PC-9 (cell line): Measurements from ENCODE around the gene NPM1. TPM values are rescaled to one million over a fixed set of nuclear protein-coding genes. Genes with fewer than 3 reads are reported as not detected.

ENCODE experiments used
- BruUV-seq: library from RNA; stranded (reverse); fragments of 400-500 nt; replicated peaks from 2 replicates; lab custom pipeline; 2021; lab: Mats Ljungman, UMichigan
- CTCF ChIA-PET: fragments of 300-600 bp; sonication (Branson Sonifier 250); formaldehyde crosslinking; loops from one replicate; lab custom pipeline; 2022; ENCODE audit warnings: antibody characterized with exemption; lab: Charles Lee
- POLR2A ChIA-PET: fragments of 300-600 bp; sonication (Branson Sonifier 250); formaldehyde crosslinking; loops from one replicate; lab custom pipeline; 2022; ENCODE audit warnings: antibody characterized with exemption; ENCODE audit not compliant: unreplicated experiment; lab: Charles Lee
- DNase-seq, 2 experiments: peaks; one replicate each; pipeline versions ENCODE4 v3.0.0 to v3.0.0-alpha.2; 2015 to 2022; ENCODE audit warnings: mixed read lengths in 1 of 2
- H2AFZ ChIP-seq: fragments of 200-600 bp; sonication (generic); 2 replicates; pipeline ENCODE4 v1.8.1; 2017; ENCODE audit warnings: antibody characterized with exemption
- H3F3A ChIP-seq: fragments of 200-600 bp; sonication (generic); 2 replicates; pipeline ENCODE4 v1.8.1; 2017; ENCODE audit warnings: antibody characterized with exemption, mild to moderate bottlenecking, low read depth; ENCODE audit not compliant: insufficient read depth
- H3K27ac ChIP-seq: fragments of 200-600 bp; sonication (generic); 2 replicates; pipeline ENCODE4 v1.6.1; 2016; ENCODE audit warnings: mixed run types
- H3K27me3 ChIP-seq: fragments of 200-600 bp; sonication (generic); 2 replicates; pipeline ENCODE4 v1.6.1; 2016; ENCODE audit warnings: low read depth, mixed run types; ENCODE audit not compliant: insufficient read depth
- H3K36me3 ChIP-seq: fragments of 200-600 bp; sonication (generic); 2 replicates; pipeline ENCODE4 v1.6.1; 2016; ENCODE audit warnings: low read depth, mixed run types
- H3K4me1 ChIP-seq: fragments of 200-600 bp; sonication (generic); replicated peaks from 2 replicates; pipeline ENCODE4 v1.6.1; 2016; ENCODE audit warnings: mixed run types; ENCODE audit not compliant: insufficient read depth
- H3K4me2 ChIP-seq: fragments of 200-600 bp; sonication (generic); 2 replicates; pipeline ENCODE4 v1.6.1; 2017; ENCODE audit warnings: mixed run types
- H3K4me3 ChIP-seq: fragments of 200-600 bp; sonication (generic); 2 replicates; pipeline ENCODE4 v1.6.1; 2016; ENCODE audit warnings: mixed run types
- H3K79me2 ChIP-seq: fragments of 200-600 bp; sonication (generic); 2 replicates; pipeline ENCODE4 v1.6.1; 2017; ENCODE audit warnings: low read depth, mixed run types
- H3K9me2 ChIP-seq: fragments of 200-600 bp; sonication (generic); 2 replicates; pipeline ENCODE4 v1.8.1; 2017; ENCODE audit warnings: mild to moderate bottlenecking; ENCODE audit not compliant: insufficient read depth
- H3K9me3 ChIP-seq: fragments of 200-600 bp; sonication (generic); 2 replicates; pipeline ENCODE4 v1.8.1; 2016; ENCODE audit warnings: low read depth; ENCODE audit not compliant: insufficient read depth
- H4K20me1 ChIP-seq: fragments of 200-600 bp; sonication (generic); 2 replicates; pipeline ENCODE4 v1.8.1; 2017; ENCODE audit not compliant: insufficient read depth
- CTCF ChIP-seq: fragments of 200-600 bp; sonication (generic); conservative IDR thresholded peaks from 2 replicates; pipeline ENCODE4 v1.6.1; 2017; ENCODE audit warnings: mixed run types, antibody characterized with exemption, mild to moderate bottlenecking, moderate library complexity
- EZH2 ChIP-seq: fragments of 200-600 bp; sonication (generic); IDR thresholded peaks from 2 replicates; pipeline ENCODE4 v1.8.0; 2017; ENCODE audit warnings: antibody characterized with exemption, low read depth
- intact Hi-C: fragments of 100-400 bp; cut with micrococcal nuclease; formaldehyde crosslinking; loops from one replicate; pipeline ENCODE4 v1.10.0; 2022; ENCODE audit not compliant: unreplicated experiment
- total RNA-seq: library from RNA; stranded (reverse); gene quantifications from 2 replicates; pipeline ENCODE4 v1.2.3, GENCODE V29; 2021

Gene NPM1
- total RNA-seq, 1 experiment from 2014 or later: 2,285 TPM

- no peaks in the 10 kb centered on the region for H3F3A ChIP-seq
- no peaks in the 10 kb centered on the region for H3K9me2 ChIP-seq
- no peak overlapping the region; the same call in 1 of the 2 replicates for H3K4me3 ChIP-seq
- no peaks in the 10 kb centered on the region for H3K36me3 ChIP-seq
- POLR2A ChIA-PET: no interaction called here
- peak overlapping the region; percentile 40; the same call in 1 of the 2 replicates for H3K4me2 ChIP-seq
- H3K79me2 ChIP-seq: no peaks in the 10 kb centered on the region
- no peaks in the 10 kb centered on the region for H4K20me1 ChIP-seq
- H3K27me3 ChIP-seq: no peaks in the 10 kb centered on the region
- H3K27ac ChIP-seq: no peak overlapping the region
- no peak overlapping the region for H2AFZ ChIP-seq
- BruUV-seq: no TSS peak
- CTCF ChIA-PET: no interaction called here
- no peaks in the 10 kb centered on the region for H3K9me3 ChIP-seq
- H3K4me1 ChIP-seq: no peaks in the 10 kb centered on the region
- no peak for DNase-seq
- intact Hi-C loops: no loop called here
- no peak for TF ChIP-seq CTCF
- no peak for TF ChIP-seq EZH2
These were observed 63.0 kb downstream of the NPM1 start for GRCh38 chr5:171450423-171451331.

- H3K9me3 ChIP-seq: no peaks in the 10 kb centered on the region
- no peaks in the 10 kb centered on the region for H3K4me1 ChIP-seq
- DNase-seq: no peak
- H3K36me3 ChIP-seq: no peaks in the 10 kb centered on the region
- no peaks in the 10 kb centered on the region for H3K79me2 ChIP-seq
- no peaks in the 10 kb centered on the region for H3K27me3 ChIP-seq
- H3F3A ChIP-seq: no peaks in the 10 kb centered on the region
- no peak for TF ChIP-seq CTCF
- no peak for TF ChIP-seq EZH2
- BruUV-seq: no TSS peak
- H3K4me2 ChIP-seq: peak overlapping the region; percentile 40; the same call in 1 of the 2 replicates
- H2AFZ ChIP-seq: no peak overlapping the region
- ChIA-PET CTCF (no interaction called here), POLR2A (no interaction called here)
- no peaks in the 10 kb centered on the region for H4K20me1 ChIP-seq
- no peaks in the 10 kb centered on the region for H3K9me2 ChIP-seq
- H3K4me3 ChIP-seq: no peak overlapping the region
- no peak overlapping the region for H3K27ac ChIP-seq
- intact Hi-C loops: no loop called here
These were observed 63.8 kb downstream of the NPM1 start for GRCh38 chr5:171451421-171451820.

- no peak overlapping the region for H3K27ac ChIP-seq
- H3K9me2 ChIP-seq: no peaks in the 10 kb centered on the region
- no peaks in the 10 kb centered on the region for H3K4me1 ChIP-seq
- H3K79me2 ChIP-seq: no peaks in the 10 kb centered on the region
- DNase-seq: no peak
- H3K9me3 ChIP-seq: no peaks in the 10 kb centered on the region
- no peak for TF ChIP-seq EZH2
- TF ChIP-seq CTCF: no peak
- BruUV-seq: no TSS peak
- no peaks in the 10 kb centered on the region for H3F3A ChIP-seq
- H3K4me2 ChIP-seq: no peak overlapping the region
- no peak overlapping the region for H2AFZ ChIP-seq
- H3K27me3 ChIP-seq: no peaks in the 10 kb centered on the region
- intact Hi-C loops: no loop called here
- POLR2A ChIA-PET: no interaction called here
- no peak overlapping the region for H3K4me3 ChIP-seq
- no peaks in the 10 kb centered on the region for H3K36me3 ChIP-seq
- H4K20me1 ChIP-seq: no peaks in the 10 kb centered on the region
- CTCF ChIA-PET: no interaction called here
These were observed 65.5 kb downstream of the NPM1 start for GRCh38 chr5:171453056-171453725.
